ENCODE data around the gene FGF18.

DNA sequence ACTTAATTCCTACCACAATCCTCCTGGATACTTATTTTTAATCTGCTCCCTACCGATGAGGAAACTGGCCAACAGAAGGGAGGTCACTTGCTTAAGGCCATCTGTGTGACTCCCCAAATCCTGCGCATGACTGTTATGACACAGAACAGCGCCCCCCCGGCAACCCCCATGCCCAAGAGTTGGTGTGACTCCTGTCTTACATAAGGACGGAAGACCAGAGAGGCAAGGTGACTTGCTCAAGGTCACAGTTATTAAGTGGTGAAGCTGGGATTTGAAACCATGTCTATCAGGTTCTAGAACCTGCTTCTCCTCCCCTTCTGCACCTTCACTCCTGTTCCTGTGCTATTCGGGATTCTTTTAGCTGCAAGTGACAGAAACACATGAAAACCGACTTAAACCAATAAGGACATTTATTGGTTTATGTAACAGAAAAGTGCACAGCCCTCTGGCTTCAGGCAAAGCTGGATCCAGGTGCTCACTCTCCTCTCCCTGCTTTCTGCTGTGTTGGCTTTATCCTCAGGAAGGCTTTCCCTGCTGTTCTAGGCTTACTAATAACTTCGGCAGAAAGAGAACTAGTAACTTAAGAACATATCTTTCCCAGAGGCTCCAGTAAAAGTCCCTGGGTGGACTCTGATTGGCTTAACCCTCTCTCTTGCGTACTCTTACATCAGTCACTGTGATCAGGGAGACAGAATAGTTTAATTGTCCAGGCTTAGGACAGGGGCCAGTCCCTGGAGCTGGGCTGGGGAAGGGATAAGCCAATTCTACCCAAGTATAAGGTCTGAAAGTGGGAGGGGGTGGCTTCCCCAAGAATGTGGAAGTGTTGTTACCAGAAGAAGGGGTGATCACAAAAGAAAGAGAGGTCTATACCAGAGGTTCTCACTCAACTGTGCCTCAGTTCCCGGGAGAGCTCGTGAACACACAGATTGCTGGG, 43.7 kb downstream of the FGF18 start:
- TF ChIP-seq, protein P1, sequence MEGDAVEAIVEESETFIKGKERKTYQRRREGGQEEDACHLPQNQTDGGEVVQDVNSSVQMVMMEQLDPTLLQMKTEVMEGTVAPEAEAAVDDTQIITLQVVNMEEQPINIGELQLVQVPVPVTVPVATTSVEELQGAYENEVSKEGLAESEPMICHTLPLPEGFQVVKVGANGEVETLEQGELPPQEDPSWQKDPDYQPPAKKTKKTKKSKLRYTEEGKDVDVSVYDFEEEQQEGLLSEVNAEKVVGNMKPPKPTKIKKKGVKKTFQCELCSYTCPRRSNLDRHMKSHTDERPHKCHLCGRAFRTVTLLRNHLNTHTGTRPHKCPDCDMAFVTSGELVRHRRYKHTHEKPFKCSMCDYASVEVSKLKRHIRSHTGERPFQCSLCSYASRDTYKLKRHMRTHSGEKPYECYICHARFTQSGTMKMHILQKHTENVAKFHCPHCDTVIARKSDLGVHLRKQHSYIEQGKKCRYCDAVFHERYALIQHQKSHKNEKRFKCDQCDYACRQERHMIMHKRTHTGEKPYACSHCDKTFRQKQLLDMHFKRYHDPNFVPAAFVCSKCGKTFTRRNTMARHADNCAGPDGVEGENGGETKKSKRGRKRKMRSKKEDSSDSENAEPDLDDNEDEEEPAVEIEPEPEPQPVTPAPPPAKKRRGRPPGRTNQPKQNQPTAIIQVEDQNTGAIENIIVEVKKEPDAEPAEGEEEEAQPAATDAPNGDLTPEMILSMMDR (IDR thresholded peaks at IDR 0.05) = no peak
- TF ChIP-seq POLR2A (IDR thresholded peaks at IDR 0.05) = no peak

Data from heart left ventricle (tissue), 13 donors.